GM15510 (cell line): Measurements from ENCODE around the gene TNRC6C.

ENCODE experiments used
- POLR2A ChIP-seq: IDR thresholded peaks from 3 replicates; pipeline ENCODE4 v1.6.1; 2011; ENCODE audit warnings: borderline replicate concordance; ENCODE audit not compliant: insufficient read length; ENCODE audit errors: extremely low read depth

TNRC6C gene

GRCh38 chr17:78123258-78123929 lies 164.9 kb downstream of the TNRC6C start:
- TF ChIP-seq POLR2A, result no peak

DNA sequence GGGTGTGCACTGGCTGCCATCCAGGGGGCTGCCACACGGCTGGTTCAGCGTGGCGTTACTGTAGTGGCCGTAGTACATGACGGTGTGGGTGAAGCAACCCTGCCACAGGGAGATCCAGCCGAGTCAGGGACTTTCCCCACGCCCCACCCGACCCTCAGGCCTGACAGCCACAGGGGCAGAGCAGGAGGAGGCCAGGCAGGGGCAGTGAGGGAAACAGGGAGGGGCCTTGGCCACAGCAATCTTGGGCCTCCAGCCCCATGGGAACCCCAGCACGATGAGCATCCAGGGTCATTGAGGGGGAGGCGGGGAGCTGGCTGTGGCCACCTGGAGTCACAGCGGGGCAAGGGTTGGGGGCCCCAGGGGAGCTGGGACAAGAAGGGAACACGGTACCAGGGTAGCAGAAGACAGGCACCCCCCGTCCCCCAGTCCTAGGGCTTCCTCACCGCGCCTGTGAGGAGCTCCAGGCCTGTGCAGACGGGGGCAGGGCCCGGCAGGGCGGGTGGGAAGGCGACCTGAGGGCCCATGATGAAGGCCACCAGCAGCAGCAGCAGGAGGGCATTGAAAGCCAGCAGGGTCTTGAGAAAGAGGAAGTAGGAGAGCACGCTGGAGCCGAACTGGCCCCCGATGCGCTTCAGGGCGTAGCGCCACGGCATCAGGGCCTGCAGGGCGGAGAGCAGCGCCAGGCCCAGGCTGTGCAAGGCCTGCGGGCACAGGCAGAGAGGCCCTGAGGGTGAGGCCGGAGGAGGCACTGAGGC lies 165.8 kb downstream of the TNRC6C start:
- TF ChIP-seq POLR2A, result peak; percentile 38

- TF ChIP-seq POLR2A, result peak; percentile 16
Observed at GRCh38 chr17:78124836-78125137, 166.3 kb downstream of the TNRC6C start.

- TF ChIP-seq POLR2A, result no peak
Observed at GRCh38 chr17:78125138-78125913, 166.8 kb downstream of the TNRC6C start.

- TF ChIP-seq POLR2A, result no peak
Observed at GRCh38 chr17:78125976-78126894, 167.7 kb downstream of the TNRC6C start.

DNA sequence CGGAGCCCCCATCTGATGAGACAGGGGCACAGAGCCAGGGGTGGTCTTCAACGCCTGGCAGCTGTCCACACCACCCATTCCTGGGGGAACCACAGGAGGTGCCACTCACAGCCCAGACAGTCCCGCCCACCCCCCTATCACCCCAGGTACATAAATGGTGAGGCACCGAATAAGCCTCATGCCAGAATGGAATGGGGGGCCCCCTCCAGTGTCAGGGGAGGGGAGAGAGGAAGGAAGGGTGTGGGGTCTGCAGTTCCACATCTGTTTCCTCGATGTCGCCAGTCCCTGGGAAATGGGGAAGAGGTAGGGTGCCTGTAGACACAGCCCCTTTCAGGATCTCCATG lies 168.4 kb downstream of the TNRC6C start:
- TF ChIP-seq POLR2A, result no peak

GRCh38 chr17:78127239-78127887 lies 168.9 kb downstream of the TNRC6C start:
- peak; percentile 78 for TF ChIP-seq POLR2A

DNA sequence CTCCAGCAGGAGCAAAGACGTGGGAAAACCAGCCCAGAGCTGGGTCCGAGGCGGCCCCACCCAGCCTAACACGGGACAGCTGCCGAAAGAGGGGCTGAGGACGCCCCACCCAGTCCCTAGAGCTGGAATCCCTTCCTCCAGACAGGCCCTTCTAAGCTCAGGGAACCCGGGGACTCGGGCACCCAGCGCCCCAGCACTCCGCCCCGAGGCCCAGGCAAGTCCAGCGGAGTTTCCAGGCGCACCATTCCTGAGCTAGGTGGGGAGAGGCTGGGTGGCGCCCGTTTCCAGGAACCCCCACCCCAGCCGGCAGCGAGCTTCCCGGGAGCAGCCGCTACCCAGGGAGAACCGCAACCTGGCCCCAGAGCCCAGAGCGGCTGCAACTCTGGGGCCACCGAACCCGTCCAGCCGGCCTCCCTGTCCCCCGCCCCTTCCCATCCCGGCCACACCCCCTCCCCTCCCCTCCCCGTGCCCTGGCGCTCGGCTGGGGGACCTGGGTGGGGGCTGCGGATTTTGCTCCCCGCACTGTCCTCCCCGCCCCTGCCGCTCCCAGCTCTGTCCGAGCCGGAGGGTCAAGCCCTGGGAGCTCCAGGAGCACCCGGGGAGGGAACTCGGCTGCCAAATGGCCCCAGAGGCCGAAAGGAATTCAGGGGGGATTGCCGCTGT lies 169.5 kb downstream of the TNRC6C start:
- TF ChIP-seq POLR2A, result no peak

DNA sequence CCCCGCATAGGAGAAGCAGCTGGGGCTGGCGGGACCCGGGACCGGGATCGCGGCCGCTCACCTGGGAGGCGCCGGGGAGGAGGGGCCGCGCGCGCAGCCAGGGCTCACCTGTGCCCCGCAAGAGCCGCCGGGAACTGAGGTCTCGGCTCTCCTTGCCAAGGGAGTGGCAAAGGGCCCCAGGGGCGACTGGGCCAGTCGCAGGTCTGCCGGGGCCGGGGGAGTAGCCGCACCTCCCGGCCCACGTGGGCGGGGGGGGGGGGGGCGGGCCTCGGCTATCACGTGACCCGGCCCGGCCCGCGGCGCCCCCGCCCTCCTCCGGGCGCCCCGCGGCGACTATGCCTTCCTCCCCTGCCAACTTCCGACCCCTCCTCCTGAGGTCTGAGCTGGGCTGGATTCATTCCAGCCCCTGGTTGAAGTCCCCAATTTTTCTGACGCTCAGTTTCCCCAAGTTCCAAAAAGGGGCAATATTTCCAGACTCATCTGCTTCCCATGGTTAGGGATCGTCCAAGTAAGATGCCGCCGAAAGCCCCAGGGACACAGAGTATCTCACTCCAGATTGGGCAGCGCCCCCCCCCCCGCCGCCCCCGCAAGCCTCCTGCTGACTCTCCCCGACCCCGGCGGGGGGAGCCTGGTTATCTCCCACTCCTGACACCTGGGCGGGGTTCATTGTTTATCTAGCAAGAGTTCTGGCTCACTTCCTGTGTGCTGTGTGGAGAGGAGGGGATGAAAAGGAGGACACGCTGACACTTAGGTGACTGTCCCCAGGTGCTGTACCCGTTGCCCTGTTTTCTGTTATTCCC lies 170.2 kb downstream of the TNRC6C start, which contains the start of gene TMC6:
TSS of gene TMC6 (minus strand) at position 205 of the 800 bp plus-strand sequence. CDS start 1,923 bp downstream, outside the sequence.
- peak; percentile 83 for TF ChIP-seq POLR2A

GRCh38 chr17:78129351-78130089 lies 171.0 kb downstream of the TNRC6C start:
- no peak for TF ChIP-seq POLR2A

DNA sequence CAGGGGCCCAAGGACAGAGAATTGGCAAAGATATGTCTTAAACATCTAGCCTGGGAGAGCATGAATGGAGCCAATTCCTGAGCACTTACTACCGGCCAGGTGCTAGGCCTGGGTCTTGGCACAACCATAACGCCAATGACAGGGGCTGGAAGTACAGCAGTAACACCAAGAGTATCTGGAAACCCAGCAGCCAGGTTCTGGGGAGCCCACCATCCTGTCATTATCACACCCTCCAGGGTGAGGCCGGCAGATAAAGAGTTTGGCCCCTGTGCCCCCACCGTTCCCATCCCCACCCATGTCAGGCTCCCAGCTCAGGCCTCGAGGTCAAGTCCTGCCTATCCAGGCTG lies 171.6 kb downstream of the TNRC6C start:
- no peak for TF ChIP-seq POLR2A

DNA sequence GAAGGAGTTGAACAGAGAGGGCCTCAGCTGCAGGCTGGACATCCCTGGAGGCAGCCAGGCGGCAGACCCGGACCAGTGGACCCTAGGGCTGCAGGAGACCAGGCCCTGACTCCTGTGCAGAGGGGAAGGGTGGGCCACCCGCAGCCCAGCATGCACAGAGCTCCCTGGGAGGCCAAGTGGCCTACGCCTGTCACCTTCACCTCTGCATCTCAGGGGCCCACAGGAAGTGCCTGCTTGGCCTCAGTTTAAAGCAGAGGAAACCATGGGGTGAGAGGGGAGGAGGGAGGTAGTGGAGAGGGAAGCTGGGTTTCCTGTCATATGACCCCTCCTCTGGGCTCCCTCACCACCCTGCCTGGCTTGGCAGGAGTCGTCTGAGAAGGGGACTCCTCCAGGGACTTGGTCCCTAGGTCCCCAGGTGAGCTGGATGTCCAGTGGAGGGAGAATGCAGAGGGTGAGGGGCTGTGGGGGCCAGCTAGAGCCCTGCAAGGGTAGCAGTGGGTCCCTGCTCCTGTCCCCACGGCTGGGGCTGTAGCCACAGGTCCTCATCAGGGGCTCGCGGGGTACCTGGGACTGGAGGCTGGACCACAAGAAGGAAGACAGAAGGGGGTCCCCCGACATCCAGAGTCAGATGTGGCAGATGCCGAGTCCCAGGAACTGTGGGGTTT lies 172.1 kb downstream of the TNRC6C start, which contains the start of gene TMC8:
TSS of gene TMC8 (plus strand) at position 335 of the 665 bp plus-strand sequence. CDS start 818 bp downstream, outside the sequence.
- TF ChIP-seq POLR2A, result peak; percentile 76
